HG03108 (cell line): ENCODE results near the gene MIER2.
"Not testable (repeated sequence)": the region's sequence is repeated elsewhere in the genome, so short reads cannot be mapped to it uniquely, and the experiment has no call there.

ENCODE experiments used
- ATAC-seq: cut with Tn5 transposase; IDR thresholded peaks from one replicate; pipeline ENCODE4 v1.9.1; 2021; ENCODE audit warnings: moderate library complexity; ENCODE audit not compliant: unreplicated experiment

Gene MIER2

GRCh38 chr19:262125-262524 is 82.5 kb downstream of the MIER2 start:
- no peak for ATAC-seq

- not testable (repeated sequence) for ATAC-seq
These were observed 87.8 kb downstream of the MIER2 start for GRCh38 chr19:256804-257203.
